GM10847 (cell line): ENCODE measurements around the gene TMEM178A.

Experiments
- POLR2A ChIP-seq: IDR thresholded peaks from 2 replicates; pipeline ENCODE4 v1.6.1; 2011; ENCODE audit not compliant: insufficient read length; ENCODE audit errors: extremely low read depth

The TMEM178A gene

DNA sequence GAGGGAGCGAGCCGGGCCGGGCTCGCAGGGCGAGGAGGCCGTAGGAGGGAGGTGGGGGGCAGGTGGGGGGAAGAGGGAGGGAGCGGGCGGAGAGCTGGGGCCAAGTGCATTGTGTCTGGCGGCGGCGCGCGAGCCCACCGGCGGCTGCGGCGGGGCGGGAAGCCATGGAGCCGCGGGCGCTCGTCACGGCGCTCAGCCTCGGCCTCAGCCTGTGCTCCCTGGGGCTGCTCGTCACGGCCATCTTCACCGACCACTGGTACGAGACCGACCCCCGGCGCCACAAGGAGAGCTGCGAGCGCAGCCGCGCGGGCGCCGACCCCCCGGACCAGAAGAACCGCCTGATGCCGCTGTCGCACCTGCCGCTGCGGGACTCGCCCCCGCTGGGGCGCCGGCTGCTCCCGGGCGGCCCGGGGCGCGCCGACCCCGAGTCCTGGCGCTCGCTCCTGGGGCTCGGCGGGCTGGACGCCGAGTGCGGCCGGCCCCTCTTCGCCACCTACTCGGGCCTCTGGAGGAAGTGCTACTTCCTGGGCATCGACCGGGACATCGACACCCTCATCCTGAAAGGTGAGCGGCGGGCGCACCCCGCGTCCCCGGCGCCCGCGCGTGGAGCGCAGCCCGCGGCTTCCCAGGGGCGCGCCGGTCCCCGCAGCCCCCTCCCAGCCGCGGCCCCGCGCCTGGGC is at the start of gene TMEM178A:
TMEM178A (plus strand) TSS at position 107 of the 680 bp plus-strand sequence; CDS start at position 165, 58 bp downstream.
- TF ChIP-seq POLR2A = no peak

DNA sequence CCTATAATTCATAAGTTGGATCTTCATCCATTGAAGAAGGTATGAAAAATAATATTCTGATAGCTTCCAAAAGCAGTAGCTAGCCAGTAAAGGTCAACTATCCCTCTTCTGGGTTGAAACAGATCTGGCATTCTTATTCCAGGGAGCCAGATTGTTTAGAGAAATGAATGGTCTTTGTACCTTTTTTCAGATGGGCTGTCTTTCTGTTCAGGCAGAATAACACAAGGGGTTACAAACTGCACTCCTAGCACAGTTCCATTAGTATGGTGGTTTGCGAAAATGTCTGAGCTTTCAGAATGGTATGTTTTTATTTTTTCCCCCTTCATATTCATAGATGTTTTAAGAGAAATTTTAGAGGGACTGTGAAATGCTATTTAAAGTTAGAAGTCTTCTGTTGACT is 47.5 kb upstream of the TMEM178A start:
- no peak for TF ChIP-seq POLR2A

DNA sequence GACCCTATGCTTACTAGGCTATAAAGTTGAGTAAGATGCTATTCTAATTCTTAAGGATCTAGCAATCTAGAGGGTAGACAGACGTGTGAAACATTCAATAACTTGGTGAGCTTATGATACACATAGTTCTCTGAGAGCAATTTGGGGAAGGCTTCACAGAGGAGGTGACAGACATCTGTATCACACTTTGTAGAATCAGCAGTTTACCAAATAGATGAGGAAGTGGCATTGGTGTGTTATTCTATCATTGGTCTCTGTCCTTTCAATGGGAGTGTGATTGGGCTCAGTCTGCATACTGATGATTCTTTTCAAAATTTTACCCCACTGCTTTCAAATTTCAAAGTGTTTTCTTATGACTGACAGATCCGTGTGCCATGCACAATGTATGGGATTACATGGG is 47.0 kb upstream of the TMEM178A start:
- TF ChIP-seq POLR2A = no peak

DNA sequence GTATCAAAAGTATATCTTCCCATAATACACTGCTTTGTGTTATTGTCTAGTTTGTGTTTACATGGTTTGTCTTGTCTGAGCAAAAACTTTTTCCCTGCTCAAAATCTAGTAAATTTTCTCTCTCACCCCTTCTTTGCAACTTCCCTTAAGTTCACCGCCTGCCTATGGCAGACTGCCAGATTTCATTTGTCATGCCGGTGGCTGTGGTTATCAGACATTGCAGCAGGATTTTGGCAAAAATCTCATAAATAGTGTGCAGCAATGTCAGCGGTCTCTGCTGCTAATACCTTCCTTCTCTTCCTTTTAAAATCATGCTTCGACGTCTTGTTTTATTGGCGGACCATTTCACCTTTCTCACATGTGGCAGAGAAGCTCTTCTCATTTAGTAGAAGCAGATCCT is 45.6 kb upstream of the TMEM178A start:
- TF ChIP-seq POLR2A = no peak

DNA sequence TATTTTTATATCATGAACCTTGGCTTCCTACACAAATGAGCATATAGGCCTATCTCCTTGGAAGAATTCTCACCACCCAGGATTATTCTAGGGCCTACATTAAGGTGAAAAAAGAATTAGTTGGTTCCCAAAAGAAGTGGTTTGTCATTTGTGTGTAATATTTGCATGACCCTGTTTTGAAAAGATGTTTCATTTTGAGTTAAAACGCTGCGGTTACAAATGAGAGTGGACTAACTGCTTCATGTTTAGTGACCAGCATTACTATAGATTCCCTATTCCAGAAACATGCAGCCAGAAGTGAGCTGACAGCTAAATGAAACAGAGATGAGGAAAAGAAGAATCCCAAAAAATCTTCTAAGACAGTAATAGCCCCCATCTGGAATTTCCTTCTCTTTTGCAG is 44.1 kb upstream of the TMEM178A start:
- no peak for TF ChIP-seq POLR2A

DNA sequence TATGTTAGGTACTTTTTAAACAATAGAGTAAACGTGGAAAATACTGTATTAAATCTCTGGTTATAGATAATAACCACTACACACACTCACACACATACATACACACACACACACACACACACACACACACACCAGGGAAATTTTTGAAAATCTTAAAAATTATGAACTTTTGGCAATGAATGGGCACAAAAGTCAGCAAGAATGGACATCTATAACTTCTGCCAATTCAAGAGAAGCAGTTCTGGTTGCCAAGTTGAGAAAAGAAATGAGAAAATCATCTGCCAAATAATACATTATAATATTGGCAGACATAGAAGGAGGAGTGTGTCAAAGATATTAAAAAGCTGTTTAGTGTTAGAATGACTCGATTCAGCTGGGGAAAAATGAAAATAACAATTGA is 42.9 kb upstream of the TMEM178A start:
- no peak for TF ChIP-seq POLR2A

DNA sequence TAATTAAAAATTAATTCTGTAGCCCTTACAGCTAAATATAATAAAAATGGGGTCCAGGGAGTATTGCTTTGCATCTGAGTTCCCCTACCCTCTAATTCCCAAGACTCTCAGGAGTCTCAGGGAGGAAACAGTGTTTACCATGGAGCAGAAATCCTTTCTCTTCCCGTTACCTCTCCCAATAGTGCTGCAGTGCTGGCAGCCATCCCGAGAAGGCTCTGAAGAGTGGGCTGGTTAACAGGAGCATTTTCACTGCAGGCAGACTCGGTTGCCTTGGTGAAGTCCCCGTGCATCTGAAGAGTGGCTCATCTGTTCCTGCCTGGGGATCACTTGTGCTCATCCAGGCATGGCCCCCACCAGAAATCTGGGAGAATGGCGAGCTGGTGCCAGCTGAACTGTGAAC is 41.8 kb upstream of the TMEM178A start:
- no peak for TF ChIP-seq POLR2A

DNA sequence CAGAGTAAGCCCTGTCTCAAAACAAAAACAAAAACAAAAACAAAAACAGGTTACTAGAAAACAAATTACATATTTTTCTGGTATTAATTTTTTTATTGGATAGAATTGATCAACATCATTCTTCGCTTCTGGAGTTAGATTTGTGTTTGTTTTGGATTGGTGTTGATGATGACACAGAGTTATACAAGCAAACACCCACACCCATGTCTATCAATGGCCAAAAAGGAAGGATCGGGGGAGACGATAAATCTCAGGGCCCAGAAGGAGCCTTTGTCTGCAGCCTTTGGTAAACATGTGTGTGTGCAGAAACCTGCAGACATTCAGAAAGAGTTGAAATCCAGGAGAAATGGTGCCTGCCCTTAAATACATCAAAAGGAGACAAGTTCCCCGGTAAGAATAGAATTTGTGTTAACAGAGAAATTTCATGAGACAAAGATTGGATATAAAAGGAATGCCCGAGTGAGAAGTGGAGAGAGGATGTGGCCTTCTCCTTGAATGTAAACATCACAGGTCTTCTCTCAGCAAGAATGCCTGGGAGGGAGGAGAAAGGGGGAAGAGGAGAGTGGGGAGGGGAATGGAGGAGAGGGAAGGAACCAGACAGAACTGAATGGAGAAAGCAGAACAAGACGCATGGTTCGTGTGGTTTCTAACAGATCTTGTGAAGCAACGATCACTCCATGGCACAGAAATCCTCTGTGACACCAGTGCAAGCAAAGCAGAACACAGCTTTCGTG is 40.4 kb upstream of the TMEM178A start:
- no peak for TF ChIP-seq POLR2A

DNA sequence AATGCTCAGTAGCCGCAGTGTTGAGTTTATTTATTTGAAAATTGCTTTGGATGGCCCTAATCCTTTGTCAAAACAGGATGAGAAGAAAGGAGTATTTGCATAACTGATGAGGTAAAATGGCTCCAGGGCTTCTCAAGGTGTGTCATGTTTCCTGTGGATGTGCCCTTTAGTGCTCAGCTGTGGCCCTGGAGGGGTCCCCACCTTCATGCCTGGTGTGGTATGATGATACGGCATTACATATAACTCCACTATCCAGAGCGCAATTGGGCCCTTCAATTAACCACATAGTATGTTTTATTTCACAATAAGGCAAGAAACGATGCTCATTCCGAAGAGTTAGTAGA is 39.8 kb upstream of the TMEM178A start:
- no peak for TF ChIP-seq POLR2A

DNA sequence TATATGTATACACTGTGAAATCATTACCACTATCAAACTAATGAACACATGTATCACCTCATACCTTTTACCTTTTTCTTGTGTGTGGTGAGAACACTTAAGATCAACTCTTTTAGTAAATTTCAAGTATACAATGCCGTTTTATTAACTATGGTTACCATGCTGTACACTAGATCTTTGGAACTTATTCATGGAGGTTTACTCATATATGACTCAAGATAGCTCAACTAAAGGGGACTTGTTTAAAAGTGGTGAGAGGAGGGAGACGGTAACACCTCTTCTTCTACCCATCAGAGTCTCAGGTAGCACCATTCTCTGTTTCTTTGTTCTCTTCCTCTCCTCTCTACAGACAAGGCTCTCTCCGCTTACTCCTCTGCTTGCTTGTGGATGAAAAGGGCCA is 36.1 kb upstream of the TMEM178A start:
- TF ChIP-seq POLR2A = no peak

DNA sequence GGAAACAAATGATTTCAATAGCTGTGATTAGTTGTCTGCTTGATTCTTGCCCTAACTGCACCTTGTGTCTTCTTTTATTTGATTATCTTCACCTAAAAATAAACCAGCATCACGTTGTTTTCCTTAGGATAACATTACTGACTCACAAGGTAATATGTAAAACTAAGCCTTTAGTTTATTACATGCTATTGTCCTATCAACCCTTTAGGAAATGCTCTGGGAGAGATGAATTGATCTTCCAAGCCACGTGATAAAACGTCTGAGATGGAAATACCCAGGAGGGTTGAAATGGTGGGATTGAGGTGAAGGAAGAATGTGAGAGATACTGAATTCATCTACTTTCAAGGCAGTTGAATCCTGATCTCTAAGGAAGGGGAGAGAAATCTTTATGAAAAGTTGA is 34.5 kb upstream of the TMEM178A start:
- no peak for TF ChIP-seq POLR2A

DNA sequence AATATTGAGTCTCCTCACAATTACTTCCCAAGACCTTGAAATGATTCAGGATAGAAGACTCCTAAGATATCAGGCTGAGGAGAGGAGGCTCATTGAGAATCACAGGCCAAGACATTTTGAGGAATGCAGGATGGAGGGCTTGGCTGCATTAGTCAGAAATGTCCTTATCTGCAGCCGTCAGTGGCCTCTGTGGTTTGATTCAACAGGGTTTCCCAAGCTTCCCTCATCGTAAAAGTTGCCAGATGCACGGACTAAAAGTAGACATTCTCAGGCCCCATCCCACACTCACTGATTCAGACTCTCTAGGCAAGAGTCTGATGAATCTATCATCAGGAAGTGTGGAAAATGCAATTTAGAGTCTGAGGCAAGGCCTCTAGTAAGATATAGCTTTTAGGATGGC is 34.0 kb upstream of the TMEM178A start:
- no peak for TF ChIP-seq POLR2A

DNA sequence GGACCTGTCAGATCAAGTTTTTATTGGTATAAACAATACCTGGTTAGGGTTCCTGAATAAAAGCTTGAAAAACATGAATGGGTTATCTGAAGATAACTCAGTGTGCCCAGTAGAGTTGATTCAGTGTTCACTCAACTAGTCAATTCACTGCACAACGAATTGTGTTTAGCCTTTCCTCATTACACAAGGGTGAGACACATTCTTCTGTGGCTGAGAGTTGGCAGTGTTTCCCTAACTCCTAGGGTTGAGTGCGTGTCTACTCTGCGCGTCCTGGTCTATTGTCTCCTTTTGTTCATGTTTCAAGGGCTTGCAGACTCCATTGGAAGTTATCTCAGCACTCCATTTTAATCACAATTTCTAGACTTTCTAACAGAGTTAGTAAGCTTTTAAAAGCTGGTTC is 32.8 kb upstream of the TMEM178A start:
- TF ChIP-seq POLR2A = no peak

DNA sequence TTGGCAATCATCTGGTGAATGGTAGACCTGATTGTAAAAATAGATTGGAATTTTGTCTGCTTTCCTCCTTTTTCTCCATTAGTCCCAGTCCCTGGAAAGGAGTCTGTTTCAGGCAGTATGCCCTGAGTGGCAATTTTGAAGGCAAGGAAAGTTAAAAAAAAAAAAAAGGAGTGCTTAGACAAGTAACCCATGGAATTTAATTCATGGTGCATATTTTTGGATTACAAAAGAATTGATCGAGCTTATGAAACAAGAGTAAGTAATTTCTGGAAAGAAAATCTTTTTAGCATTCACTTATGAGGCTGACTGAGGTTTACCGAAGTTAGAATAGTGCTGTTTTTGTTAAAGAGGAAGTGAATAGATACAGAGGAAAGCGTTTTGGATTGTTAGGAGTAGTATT is 29.4 kb upstream of the TMEM178A start:
- TF ChIP-seq POLR2A = no peak

DNA sequence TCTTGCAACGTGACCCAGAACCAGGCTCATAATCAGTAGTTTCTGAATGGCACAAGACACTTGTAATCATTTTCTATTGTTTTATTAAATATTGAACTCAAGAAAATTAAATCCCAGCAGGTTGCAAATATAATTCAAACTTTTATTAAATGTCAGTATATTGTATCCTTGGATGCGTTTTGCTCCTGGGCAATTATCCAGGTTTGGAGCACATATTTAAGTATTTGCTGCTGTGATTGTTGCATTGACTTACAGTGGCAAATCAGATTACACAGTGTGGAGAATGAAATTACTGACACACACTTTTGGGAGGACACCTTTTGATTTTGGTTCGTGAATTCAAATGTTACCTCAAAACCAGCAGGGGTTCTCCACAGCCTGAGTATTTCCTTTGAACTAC is 27.1 kb upstream of the TMEM178A start:
- TF ChIP-seq POLR2A = no peak

DNA sequence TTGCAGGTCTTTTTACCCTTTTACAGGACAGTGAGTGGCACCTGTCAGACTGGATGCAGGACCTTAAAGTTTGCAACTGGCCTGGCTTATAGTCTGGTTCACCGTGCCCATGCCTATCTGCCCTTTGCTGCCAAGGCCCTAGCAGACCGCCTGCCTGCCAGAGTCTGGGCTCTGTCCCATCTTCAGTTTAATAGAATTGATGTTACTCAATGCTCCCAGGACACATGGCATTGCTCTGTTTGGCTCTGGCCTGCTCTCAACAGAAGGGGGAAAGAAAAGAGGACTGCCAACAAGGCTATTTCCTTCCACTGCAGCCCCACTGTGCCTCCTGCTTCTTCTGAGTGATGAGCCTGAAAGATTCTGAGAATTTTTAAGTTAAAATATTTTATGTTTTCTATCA is 25.6 kb upstream of the TMEM178A start:
- no peak for TF ChIP-seq POLR2A

DNA sequence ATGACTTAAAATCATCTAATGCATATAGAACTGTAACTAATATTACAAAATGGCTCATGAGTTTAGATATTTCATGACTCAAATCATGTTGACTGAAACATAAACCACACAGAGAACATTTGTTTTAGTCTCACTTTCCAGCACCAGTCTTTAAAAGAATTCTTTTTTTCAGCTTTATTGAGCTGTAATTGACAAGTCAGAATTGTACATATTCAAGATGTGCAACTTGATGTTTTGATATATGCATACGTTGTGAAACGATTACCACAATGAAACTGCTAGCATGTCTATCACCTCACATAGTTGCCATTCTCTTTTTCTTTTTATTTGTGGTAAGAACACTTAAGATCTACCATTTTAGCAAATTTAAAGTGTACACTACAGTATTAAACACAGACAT is 25.0 kb upstream of the TMEM178A start:
- TF ChIP-seq POLR2A = no peak
